GM20000 (cell line): ENCODE results near the gene HKDC1.
A peak's percentile ranks its signal among the peaks of the same experiment; 100 is the strongest.

Experiments
- DNase-seq: peaks from one replicate; pipeline ENCODE4 v3.0.0; 2012; ENCODE audit warnings: low spot score
- TF ChIP-seq, protein P1 (sequence below): IDR thresholded peaks from 2 replicates; pipeline ENCODE4 v1.5.1; 2012; ENCODE audit warnings: mild to moderate bottlenecking, control low read depth; ENCODE audit errors: extremely low read depth, missing control alignments

Gene HKDC1

DNA sequence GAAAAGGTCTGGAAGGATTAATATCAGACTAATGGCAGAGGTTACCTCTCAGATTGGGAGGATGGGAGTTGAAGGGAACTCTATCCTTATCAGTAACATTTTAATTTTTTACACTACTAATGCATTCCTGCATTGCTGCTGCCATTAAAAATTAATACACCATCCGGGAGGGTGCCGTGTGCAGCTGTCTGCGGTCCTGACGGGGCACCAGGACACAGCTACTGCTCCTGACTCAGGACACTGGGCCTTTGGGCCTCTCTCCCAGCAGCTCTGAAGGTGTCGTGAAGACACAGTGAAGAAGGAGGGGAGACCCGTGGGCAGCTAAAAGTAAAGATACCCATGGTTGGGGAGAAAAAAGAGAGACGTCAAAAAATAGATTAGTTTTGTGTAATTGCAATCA is 34.7 kb downstream of the HKDC1 start:
- TF ChIP-seq, protein P1, sequence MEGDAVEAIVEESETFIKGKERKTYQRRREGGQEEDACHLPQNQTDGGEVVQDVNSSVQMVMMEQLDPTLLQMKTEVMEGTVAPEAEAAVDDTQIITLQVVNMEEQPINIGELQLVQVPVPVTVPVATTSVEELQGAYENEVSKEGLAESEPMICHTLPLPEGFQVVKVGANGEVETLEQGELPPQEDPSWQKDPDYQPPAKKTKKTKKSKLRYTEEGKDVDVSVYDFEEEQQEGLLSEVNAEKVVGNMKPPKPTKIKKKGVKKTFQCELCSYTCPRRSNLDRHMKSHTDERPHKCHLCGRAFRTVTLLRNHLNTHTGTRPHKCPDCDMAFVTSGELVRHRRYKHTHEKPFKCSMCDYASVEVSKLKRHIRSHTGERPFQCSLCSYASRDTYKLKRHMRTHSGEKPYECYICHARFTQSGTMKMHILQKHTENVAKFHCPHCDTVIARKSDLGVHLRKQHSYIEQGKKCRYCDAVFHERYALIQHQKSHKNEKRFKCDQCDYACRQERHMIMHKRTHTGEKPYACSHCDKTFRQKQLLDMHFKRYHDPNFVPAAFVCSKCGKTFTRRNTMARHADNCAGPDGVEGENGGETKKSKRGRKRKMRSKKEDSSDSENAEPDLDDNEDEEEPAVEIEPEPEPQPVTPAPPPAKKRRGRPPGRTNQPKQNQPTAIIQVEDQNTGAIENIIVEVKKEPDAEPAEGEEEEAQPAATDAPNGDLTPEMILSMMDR: no peak
- DNase-seq: no peak

DNA sequence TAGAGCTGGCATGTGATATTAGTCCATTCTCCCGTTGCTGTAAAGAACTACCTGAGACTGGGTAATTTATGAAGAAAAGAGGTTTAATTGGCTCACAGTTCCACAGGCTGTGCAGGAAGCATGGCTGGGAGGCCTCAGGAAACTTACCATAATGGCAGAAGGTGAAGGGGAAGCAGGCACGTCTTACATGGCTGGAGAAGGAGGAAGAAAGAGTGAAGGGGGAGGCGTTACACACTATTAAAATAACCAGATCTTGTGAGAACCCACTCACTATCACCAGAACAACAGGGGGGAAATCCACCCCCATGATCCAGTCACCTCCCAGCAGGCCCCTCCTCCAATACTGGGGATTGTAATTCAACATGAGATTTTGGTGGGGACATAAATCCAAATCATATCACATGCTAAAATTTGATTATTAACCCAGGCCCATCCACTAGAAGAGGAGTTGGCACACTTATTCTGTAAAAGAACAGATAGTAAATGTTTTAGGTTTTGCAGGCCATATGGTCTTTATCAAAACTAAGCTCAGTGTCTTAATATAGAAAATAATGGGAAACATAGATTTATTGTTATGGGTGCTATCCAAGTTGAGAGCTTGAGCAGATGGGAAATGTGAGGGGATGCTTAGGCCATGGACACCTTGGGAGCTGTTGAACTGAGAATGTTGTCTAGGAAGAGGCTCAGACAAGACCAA is 39.6 kb downstream of the HKDC1 start:
- TF ChIP-seq, protein P1: no peak

DNA sequence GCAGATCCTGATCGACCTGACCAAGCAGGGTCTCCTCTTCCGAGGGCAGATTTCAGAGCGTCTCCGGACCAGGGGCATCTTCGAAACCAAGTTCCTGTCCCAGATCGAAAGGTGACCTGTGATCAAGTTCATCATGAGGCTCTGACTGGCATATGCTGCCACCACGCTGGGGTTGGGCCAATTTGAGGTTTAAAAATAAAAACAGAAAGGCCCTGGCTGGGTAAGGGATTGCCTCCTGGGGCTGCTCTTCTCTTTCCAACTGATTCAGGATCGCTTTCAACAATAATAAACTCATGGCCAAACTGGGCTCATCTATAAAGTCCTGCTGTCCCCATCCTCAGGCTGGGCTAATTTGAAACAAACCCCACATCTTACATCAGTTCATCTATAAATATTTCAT is 41.1 kb downstream of the HKDC1 start:
- no peak for DNase-seq
- TF ChIP-seq, protein P1: no peak

More for the DNA sequence above, 39.6 kb downstream of the HKDC1 start:
- DNase-seq: no peak

DNA sequence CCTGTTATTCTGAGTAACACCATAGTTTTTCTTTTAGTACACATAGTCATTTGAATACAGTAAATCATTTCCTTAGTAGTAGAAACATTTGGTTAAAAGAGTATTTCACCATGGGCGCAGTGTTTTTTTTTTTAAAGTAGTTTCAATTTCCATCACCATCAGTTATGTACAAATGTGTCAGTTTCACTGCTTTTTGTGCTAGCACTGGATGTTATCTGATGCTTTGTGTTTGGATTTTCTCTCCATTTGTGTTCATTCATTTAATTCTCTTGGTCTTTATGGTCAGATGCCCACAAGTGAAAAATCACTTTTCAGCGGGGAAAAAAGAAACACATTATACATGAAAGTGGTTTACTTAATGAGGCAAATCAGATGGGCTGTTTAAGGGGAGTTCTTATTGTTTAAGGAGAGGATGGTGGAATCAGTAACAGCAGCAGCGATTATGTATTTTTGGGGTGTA is 42.2 kb downstream of the HKDC1 start:
- peak; percentile 67 for DNase-seq
- TF ChIP-seq, protein P1: no peak

DNA sequence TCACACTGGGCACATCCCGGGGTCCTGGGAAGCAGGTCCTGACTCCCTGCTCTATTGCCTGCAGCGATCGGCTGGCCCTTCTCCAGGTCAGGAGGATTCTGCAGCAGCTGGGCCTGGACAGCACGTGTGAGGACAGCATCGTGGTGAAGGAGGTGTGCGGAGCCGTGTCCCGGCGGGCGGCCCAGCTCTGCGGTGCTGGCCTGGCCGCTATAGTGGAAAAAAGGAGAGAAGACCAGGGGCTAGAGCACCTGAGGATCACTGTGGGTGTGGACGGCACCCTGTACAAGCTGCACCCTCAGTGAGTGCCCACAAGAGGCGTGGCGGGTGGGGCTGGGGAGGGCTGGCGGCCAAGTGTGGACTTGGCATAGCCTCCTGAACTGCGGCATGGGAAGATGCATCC is 45.4 kb downstream of the HKDC1 start:
- DNase-seq: no peak
- TF ChIP-seq, protein P1: no peak

DNA sequence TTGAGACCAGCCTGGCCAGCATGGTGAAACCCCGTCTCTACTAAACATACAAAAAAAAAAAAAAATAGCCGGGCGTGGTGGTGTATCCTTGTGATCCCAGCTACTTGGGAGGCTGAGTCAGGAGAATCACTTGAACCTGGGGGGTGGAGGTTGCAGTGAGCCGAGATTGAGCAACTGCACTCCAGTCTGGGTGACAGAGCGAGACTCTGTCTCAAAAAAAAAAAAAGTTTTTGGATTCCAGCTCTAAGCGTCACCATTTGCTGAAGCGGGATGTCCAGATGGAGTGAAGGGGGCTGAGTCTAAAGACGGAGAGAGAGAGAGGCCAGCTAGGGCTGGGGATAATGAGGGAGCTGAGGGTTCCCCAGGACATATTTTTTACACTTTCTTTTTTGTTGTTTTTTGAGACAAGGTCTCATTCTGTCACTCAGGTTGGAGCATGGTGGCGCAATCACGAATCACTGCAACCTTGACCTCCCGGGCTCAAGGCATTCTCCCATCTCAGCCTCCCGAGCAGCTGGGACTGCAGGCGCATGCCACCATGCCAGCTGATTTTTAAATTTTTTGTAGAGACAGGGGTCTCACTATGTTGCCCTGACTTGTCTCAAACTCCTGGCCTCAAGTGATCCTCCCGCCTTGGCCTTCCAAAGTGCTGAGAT is 48.8 kb downstream of the HKDC1 start:
- TF ChIP-seq, protein P1: no peak
- no peak for DNase-seq

DNA sequence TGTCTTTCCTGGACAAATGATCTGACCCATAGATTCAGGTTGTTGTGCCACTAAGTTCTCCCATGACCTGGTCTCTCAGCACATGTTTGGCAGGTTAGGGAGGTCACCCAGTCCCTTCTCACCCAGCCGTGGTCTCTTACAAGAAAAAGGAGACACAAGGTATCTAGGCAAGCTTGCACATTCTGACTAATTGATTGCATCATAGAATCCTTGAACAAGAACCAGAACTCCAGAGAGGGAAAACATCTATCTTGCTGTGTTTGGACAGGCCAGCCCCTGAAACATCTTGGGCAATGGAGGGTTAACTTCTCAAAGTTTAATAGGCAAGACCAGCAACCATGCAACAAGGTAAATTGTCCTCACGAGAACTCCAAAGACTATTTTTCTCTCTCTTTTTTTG is 49.6 kb downstream of the HKDC1 start:
- TF ChIP-seq, protein P1: no peak
- DNase-seq: no peak
